H9 (cell line): Measurements from ENCODE around the gene NRXN3. TPM values are rescaled to one million over a fixed set of nuclear protein-coding genes. Genes with fewer than 3 reads are reported as not detected.

Experiments
- DNase-seq: peaks from one replicate; pipeline ENCODE4 v3.0.0-alpha.2; 2017
- H2AFZ ChIP-seq: one replicate; pipeline ENCODE4 v1.6.1; 2013; ENCODE audit warnings: mild to moderate bottlenecking, low read length, control low read depth, moderate library complexity
- H2AK5ac ChIP-seq: 2 replicates; pipeline ENCODE4 v1.6.1; 2013; ENCODE audit warnings: low read length, control low read depth, mixed read lengths; ENCODE audit not compliant: insufficient read length
- H2BK120ac ChIP-seq: one replicate; pipeline ENCODE4 v1.6.1; 2013; ENCODE audit warnings: low read depth, mild to moderate bottlenecking, low read length, control low read depth, inconsistent platforms; ENCODE audit not compliant: poor library complexity, severe bottlenecking
- H2BK12ac ChIP-seq: 2 replicates; pipeline ENCODE4 v1.6.1; 2013; ENCODE audit warnings: low read length, control low read depth, mixed read lengths, low read depth; ENCODE audit not compliant: insufficient read length
- H2BK15ac ChIP-seq: 2 replicates; pipeline ENCODE4 v1.6.1; 2013; ENCODE audit warnings: low read depth, low read length, control low read depth
- H2BK20ac ChIP-seq: one replicate; pipeline ENCODE4 v1.6.1; 2013; ENCODE audit warnings: low read depth, mild to moderate bottlenecking, low read length, control low read depth, inconsistent platforms; ENCODE audit not compliant: poor library complexity, severe bottlenecking
- H2BK5ac ChIP-seq: 2 replicates; pipeline ENCODE4 v1.6.1; 2013; ENCODE audit warnings: low read length, control low read depth, mixed read lengths; ENCODE audit not compliant: insufficient read length
- H3K14ac ChIP-seq: 2 replicates; pipeline ENCODE4 v1.6.1; 2013; ENCODE audit warnings: low read length, control low read depth; ENCODE audit not compliant: insufficient read depth
- H3K18ac ChIP-seq: 2 replicates; pipeline ENCODE4 v1.6.1; 2013; ENCODE audit warnings: low read depth, mild to moderate bottlenecking, mixed read lengths, low read length, control low read depth; ENCODE audit not compliant: insufficient read length
- H3K23ac ChIP-seq: 2 replicates; pipeline ENCODE4 v1.6.1; 2013; ENCODE audit warnings: low read length, control low read depth, mixed read lengths, low read depth; ENCODE audit not compliant: insufficient read length
- H3K23me2 ChIP-seq: 2 replicates; pipeline ENCODE4 v1.6.1; 2013; ENCODE audit warnings: low read depth, mild to moderate bottlenecking, mixed read lengths, low read length, control low read depth; ENCODE audit not compliant: insufficient read length, poor library complexity, severe bottlenecking
- H3K27ac ChIP-seq: 2 replicates; pipeline ENCODE4 v1.5.1; 2013; ENCODE audit warnings: low read length, control low read depth, mixed read lengths, low read depth; ENCODE audit not compliant: insufficient read length
- H3K27me3 ChIP-seq: 2 replicates; pipeline ENCODE4 v1.6.1; 2013; ENCODE audit warnings: low read length, control low read depth, inconsistent platforms; ENCODE audit not compliant: insufficient read depth
- H3K4ac ChIP-seq: 2 replicates; pipeline ENCODE4 v1.6.1; 2013; ENCODE audit warnings: low read depth, mild to moderate bottlenecking, control low read depth, inconsistent platforms, low read length, moderate library complexity
- H3K4me1 ChIP-seq: 2 replicates; pipeline ENCODE4 v1.6.1; 2013; ENCODE audit warnings: low read length, control low read depth, inconsistent platforms; ENCODE audit not compliant: insufficient read depth
- H3K4me2 ChIP-seq: 2 replicates; pipeline ENCODE4 v1.6.1; 2013; ENCODE audit warnings: low read length, control low read depth, mixed read lengths; ENCODE audit not compliant: insufficient read length, insufficient read depth
- H3K56ac ChIP-seq: 2 replicates; pipeline ENCODE4 v1.6.1; 2013; ENCODE audit warnings: low read depth, mild to moderate bottlenecking, mixed read lengths, low read length, control low read depth; ENCODE audit not compliant: insufficient read length
- H3K79me1 ChIP-seq: 2 replicates; pipeline ENCODE4 v1.6.1; 2013; ENCODE audit warnings: low read depth, mild to moderate bottlenecking, moderate library complexity, low read length, control low read depth, inconsistent platforms; ENCODE audit not compliant: insufficient read depth, poor library complexity, severe bottlenecking
- H3K79me2 ChIP-seq: 2 replicates; pipeline ENCODE4 v1.6.1; 2013; ENCODE audit warnings: low read length, control low read depth, inconsistent platforms; ENCODE audit not compliant: insufficient read depth
- H3K9ac ChIP-seq: 2 replicates; pipeline ENCODE4 v1.6.1; 2013; ENCODE audit warnings: low read length, control low read depth, mixed read lengths; ENCODE audit not compliant: insufficient read length; ENCODE audit errors: extremely low read depth
- H3K9me3 ChIP-seq: one replicate; pipeline ENCODE4 v1.6.1; 2013; ENCODE audit warnings: low read depth, low read length, inconsistent platforms; ENCODE audit not compliant: control insufficient read depth
- H3T11ph ChIP-seq: one replicate; pipeline ENCODE4 v1.6.1; 2013; ENCODE audit warnings: mild to moderate bottlenecking, low read length, control low read depth, inconsistent platforms
- H4K20me1 ChIP-seq: one replicate; pipeline ENCODE4 v1.6.1; 2013; ENCODE audit not compliant: control insufficient read depth, insufficient read length, insufficient read depth
- H4K5ac ChIP-seq: 2 replicates; pipeline ENCODE4 v1.6.1; 2013; ENCODE audit warnings: low read depth, mild to moderate bottlenecking, mixed read lengths, low read length, control low read depth; ENCODE audit not compliant: insufficient read length
- H4K8ac ChIP-seq: replicated peaks from 2 replicates; pipeline ENCODE4 v1.6.1; 2013; ENCODE audit warnings: low read length, control low read depth, mixed read lengths, low read depth; ENCODE audit not compliant: insufficient read length
- H4K91ac ChIP-seq: 2 replicates; pipeline ENCODE4 v1.6.1; 2013; ENCODE audit warnings: low read depth, mild to moderate bottlenecking, moderate library complexity, mixed read lengths, low read length, control low read depth; ENCODE audit not compliant: insufficient read length
- H3K27ac Mint-ChIP-seq, 3 experiments: 2 replicates in 2 of 3; 3 replicates in 1 of 3; pipeline ENCODE4 v1.8.0; 2020 to 2021; ENCODE audit warnings: mixed read lengths in 3 of 3, mild to moderate bottlenecking in 1 of 3, moderate library complexity in 1 of 3
- H3K27me3 Mint-ChIP-seq: 2 replicates; pipeline ENCODE4 v1.8.0; 2021; ENCODE audit warnings: low read depth, mild to moderate bottlenecking, moderate library complexity, mixed read lengths
- H3K36me3 Mint-ChIP-seq, 3 experiments: 2 replicates in 2 of 3; 3 replicates in 1 of 3; pipeline ENCODE4 v1.8.0; 2020 to 2021; ENCODE audit warnings: low read depth in 3 of 3, mixed read lengths in 3 of 3; ENCODE audit not compliant: insufficient read depth in 1 of 3
- H3K4me1 Mint-ChIP-seq, 2 experiments: 2 replicates each; pipeline ENCODE4 v1.8.0; 2020; ENCODE audit warnings: mixed read lengths in 2 of 2
- H3K4me3 Mint-ChIP-seq, 2 experiments: 2 replicates in 1 of 2; 3 replicates in 1 of 2; pipeline ENCODE4 v1.8.0; 2020 to 2021; ENCODE audit warnings: mild to moderate bottlenecking in 2 of 2, mixed read lengths in 2 of 2, moderate library complexity in 1 of 2
- H3K9me3 Mint-ChIP-seq, 2 experiments: 2 replicates in 1 of 2; 3 replicates in 1 of 2; pipeline ENCODE4 v1.8.0; 2020; ENCODE audit warnings: mild to moderate bottlenecking in 2 of 2, mixed read lengths in 2 of 2, moderate library complexity in 1 of 2
- CTCF ChIP-seq: fragments of 200-600 bp; sonication (generic); conservative IDR thresholded peaks from 3 replicates; pipeline ENCODE4 v1.8.0; 2021; ENCODE audit warnings: antibody characterized with exemption, mild to moderate bottlenecking
- WGBS: extraction: QIAGEN DNeasy Blood & Tissue Kit; methylation state at CpG from one replicate; pipeline ENCODE4 v1.1.7; 2013; ENCODE audit warnings: missing lambda C conversion rate, low lambda C conversion rate, mixed read lengths; ENCODE audit not compliant: insufficient read length; ENCODE audit errors: extremely low coverage; 5-methylcytosine and 5-hydroxymethylcytosine counted together
- total RNA-seq: library from RNA; stranded (reverse); gene quantifications from 2 replicates; pipeline ENCODE4 v1.2.1, GENCODE V29; 2021

Gene NRXN3
- total RNA-seq, 1 experiment from 2014 or later: 1.8 TPM

DNA sequence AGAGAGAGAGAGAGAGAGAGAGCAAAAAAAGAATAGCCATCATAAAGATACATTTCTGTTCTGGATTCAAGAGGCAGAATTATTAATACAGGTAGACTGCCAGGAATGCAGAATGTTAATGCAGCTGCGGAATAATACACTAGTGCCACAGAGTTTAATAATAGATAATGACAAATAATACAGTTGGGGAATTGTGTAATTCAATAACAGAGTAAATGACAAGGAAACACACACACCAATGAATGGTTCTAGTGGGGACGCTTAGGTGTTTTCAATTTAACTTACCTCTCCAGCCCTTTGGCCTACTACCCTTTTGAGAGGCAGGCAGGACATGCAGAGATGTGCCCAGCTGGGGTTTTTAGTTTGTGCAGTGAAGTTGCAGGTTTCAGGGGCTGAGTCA, 313.9 kb downstream of the NRXN3 start:
- Histone ChIP-seq H2BK15ac (no peak overlapping the region), H3K56ac (no peak overlapping the region), H4K5ac (no peak overlapping the region), H2BK12ac (no peak overlapping the region), H3K9me3 (no peaks in the 10 kb centered on the region), H3K4me1 (peaks cover 8% of the 10 kb centered on the region; the same call in 1 of the 2 replicates), H3K18ac (no peak overlapping the region), H2BK20ac (no peak overlapping the region), H3K23ac (no peak overlapping the region), H4K20me1 (no peaks in the 10 kb centered on the region), H3K23me2 (no peaks in the 10 kb centered on the region), H4K91ac (no peak overlapping the region), H2BK120ac (no peak overlapping the region), H3K79me2 (no peaks in the 10 kb centered on the region), H2BK5ac (no peak overlapping the region), H3K79me1 (no peaks in the 10 kb centered on the region), H4K8ac (no peak overlapping the region), H3K27me3 (no peaks in the 10 kb centered on the region), H3K4me2 (no peak overlapping the region), H2AK5ac (no peak overlapping the region), H3K14ac (no peak overlapping the region), H3K4ac (no peak overlapping the region), H2AFZ (no peak overlapping the region), H3T11ph (no peak overlapping the region), H3K27ac (no peak overlapping the region), H3K9ac (no peak overlapping the region)
- H3K9me3 Mint-ChIP-seq: no peaks in the 10 kb centered on the region
- H3K36me3 Mint-ChIP-seq: no peaks in the 10 kb centered on the region
- no peak for TF ChIP-seq CTCF
- peaks cover 28 to 33% of the 10 kb centered on the region in 2 experiments for H3K4me1 Mint-ChIP-seq
- WGBS: no CpG with 5 or more reads among the region's 2 CpGs
- no peaks in the 10 kb centered on the region for H3K27me3 Mint-ChIP-seq
- DNase-seq: no peak
- H3K27ac Mint-ChIP-seq: peak overlapping the region in 1 of 3 experiments; percentile 16; a peak in 2 of 7 replicates
- no peak overlapping the region for H3K4me3 Mint-ChIP-seq
